Germinal center (tissue), 1 donor: ENCODE data around the gene LRFN2.

Experiments
- DNase-seq: peaks from one replicate; pipeline ENCODE4 v3.0.0; 2012; ENCODE audit warnings: mixed read lengths, low spot score

Gene LRFN2

DNA sequence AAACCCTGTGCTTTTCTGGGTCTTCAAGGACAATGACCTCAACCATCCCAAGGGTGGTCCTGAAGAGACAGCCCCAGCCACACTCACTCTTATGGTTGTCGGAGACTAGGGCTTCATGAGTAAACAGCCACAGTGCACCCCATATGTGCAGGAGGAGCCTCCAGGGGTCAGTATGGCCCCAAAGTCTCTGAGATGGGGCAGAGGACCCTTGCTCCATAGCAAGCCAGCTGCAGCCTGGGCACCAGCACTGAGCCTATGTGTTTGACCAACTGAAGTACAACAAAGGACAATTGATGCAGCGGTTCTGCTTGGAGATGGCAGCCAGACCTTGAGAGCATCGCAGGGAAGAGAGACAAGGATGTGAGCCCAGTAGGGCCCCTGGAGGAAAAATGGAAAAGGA lies 112.2 kb downstream of the LRFN2 start:
- DNase-seq = no peak

GRCh38 chr6:40473026-40473425 lies 114.1 kb downstream of the LRFN2 start:
- no peak for DNase-seq

- DNase-seq = no peak
Measured at GRCh38 chr6:40472353-40472752, 114.8 kb downstream of the LRFN2 start.

DNA sequence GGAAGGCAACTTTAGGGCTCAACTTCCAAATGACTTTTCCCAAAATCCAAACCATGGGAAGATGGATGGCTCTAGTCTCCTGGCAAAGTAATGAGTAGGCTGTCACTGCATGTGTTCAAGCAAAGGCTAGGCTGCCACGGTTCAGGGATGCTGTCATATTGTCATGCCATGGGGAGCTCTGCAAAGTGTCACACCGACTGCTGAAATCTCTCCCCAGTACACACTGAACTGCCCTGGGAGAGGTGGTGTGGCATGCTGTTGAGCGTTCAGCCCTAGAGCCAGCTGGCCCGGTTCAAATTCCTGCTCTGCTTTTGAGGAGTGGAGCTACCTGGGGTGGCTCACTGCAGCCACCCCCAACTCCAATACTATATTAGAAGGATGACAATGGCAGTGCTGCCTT lies 115.9 kb downstream of the LRFN2 start:
- no peak for DNase-seq

DNA sequence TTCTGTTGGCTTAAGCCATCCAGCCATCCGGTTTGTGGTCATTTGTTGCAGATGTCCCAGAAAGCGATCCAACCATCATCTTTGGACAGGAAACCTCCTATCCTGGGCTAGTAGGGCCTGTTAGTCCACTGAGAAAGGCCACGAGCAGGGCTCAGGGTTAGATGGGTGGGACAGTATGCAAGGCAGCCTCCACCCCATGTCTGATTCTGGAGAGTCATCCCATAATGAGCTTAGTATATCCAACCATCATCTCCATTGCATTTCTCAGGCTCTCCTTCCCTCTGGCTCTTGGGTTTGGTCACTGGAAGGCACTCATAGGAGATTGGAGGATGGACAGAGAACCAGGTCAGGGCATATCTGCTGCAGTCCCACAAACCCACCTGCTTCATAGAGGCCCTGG lies 117.8 kb downstream of the LRFN2 start:
- no peak for DNase-seq

DNA sequence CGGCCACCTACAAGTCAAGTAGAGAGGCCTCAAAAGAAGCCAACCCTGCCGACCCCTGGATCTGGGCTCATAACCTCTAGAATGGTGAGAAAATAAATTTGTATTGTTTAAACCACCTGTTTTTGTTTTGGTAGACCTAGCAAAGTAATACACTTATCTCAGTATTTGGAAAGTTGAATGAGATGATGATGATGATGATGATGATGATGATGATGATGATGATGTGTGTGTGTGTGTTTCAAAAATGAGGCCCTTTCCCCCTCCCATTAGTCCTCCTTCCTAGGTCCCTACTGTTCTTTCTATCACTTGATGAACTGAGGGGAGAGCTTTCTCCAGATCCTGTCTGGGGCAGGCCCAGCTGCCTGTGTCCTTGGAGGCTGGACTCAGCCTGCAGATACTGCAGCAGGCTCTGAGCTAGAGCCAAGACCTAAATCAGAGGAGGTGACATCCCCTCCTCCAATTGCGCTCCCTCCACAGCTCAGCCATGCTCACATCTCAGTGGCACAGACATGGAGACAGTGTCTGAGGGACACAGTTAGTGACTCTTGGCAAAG lies 120.1 kb downstream of the LRFN2 start:
- no peak for DNase-seq

- no peak for DNase-seq
Measured at GRCh38 chr6:40461643-40462042, 125.5 kb downstream of the LRFN2 start.

- no peak for DNase-seq
Measured at GRCh38 chr6:40460380-40460779, 126.8 kb downstream of the LRFN2 start.

- DNase-seq = no peak
Measured at GRCh38 chr6:40457261-40457660, 129.9 kb downstream of the LRFN2 start.

GRCh38 chr6:40456390-40457013 lies 130.7 kb downstream of the LRFN2 start:
- no peak for DNase-seq

- no peak for DNase-seq
Measured at GRCh38 chr6:40455686-40456389, 131.3 kb downstream of the LRFN2 start.

DNA sequence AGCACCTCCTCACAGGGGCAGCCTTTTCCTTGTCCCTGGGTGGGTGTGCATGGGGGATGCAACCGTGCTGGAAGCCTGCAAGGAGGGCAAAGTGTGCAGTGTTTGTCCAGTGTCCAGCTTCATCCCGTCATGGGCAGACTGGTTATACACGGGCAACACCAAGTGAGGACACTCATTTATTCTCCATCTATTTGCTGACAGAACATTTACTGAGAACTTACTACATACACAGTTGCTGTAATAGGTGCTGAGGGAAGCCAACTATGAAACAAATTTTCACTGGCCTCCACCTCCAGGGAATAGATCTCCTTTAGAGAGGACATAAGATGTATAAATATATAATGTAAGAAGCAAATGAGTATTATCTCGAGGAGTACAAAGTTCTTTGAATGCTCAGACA lies 136.7 kb downstream of the LRFN2 start:
- no peak for DNase-seq

- DNase-seq = no peak
Measured at GRCh38 chr6:40444811-40445210, 142.4 kb downstream of the LRFN2 start.

- DNase-seq = no peak
Measured at GRCh38 chr6:40444312-40444711, 142.9 kb downstream of the LRFN2 start.

DNA sequence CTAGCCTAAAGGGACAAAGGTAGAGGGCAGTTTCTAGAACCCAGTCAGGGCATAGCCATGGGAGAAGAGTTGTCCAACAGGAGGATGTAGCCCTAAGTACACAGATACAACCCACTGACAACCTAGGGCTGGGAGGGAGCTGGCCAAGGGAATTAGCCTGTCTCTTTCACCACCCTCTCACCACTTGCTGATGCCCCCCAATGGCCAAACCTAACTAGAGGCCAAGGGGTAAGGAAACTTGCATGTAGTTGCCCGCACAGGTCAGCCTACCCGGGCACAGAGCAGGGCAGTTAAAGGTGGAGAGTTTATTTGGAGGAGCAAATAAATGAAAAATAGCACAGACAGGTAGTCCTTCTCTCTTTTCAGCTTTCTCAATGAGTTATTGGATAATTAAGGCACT lies 143.3 kb downstream of the LRFN2 start:
- no peak for DNase-seq

DNA sequence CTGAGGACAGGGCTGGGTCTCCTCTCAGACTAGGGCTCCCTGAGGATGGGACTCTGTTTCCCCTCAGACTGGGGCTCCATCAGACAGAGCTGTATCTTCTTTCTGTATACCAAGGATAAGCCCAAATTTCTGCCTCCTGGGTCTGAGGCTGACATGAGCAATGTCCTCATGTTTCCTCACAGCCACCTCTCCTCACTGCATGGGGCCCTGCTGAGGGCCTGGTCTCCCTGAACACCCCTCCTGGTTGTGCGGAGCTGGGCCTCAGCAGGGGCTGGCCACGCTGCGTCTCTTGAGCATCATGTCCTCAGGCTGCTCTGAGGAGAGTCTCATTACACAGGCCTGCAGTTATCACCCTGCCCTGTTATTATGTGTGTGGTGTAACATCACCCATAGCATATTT lies 144.6 kb downstream of the LRFN2 start:
- no peak for DNase-seq

DNA sequence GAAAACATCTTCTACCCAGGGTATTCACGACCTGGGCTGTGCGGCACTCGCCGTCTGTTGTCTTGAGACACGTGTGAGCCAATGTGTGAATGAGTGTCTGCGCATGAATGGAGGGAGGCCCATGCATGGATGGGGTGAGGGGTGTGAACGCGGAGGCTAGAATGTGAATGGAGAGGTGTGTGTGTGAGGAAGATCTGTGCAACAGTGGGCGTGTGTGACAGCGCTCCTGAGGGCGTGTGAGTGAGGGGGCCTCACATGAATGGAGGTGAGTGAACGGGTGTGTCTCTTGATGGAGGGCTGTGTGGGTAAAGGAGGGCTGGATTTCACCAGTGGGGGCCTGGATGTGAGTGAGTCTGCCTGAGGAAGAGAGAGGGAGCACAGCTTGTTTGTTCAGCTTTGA lies 146.0 kb downstream of the LRFN2 start:
- DNase-seq = no peak

DNA sequence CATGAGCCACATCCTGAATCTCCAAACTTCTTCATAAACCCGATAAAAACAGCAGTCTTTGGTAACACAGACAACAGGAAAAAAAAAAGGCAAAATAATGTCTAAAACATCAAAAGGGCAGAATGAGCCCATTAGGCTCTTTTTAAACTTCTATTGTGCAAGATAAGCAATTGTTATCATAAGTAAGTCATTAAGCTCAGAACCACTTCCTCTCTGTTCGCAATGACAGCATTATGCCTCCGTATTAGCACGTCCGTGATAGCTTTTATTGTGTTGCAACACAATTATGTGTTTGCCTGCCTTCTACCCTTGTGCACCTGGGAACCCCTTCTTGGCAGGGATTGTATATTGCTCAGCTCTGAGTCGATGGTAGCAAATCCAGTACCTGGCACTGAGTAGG lies 147.1 kb downstream of the LRFN2 start:
- DNase-seq = no peak

DNA sequence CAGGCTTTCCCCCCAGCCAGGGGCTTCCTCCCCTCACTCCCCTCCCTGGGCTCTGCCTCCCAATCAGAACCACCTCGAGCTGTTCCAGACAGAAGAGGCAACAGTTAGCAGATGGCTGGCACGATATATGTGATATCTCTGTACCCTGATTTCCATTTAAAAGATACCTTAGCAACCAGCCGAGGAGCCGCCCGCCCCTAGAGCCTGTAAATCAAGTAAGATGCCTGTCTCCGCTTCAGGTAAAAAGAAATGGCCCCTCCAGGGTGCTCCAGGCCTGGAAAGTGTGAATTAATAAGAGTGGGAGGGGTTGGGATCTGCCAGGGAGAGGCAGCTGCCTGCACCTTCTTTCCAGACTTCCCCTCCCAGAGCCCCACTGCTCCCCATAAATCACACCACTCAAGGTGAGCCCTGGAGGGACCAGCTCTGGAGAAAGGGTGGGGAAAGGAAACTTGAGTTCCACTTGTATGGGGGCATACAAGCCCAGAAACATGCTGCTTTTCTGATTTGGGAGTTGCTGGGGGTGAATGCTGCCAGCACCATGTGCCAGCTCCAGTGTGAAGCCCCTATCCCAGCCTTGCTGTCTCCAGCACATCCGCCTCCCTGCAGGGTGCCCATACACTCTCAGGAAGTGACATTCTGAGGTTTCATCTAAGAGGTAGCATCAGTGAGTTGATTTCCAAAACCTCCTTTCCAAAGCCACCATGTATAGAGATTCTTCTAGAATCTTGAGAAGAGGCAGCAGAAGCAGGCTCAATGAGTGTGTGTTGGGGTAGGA lies 148.0 kb downstream of the LRFN2 start:
- DNase-seq = no peak

GRCh38 chr6:40438246-40438887 lies 148.8 kb downstream of the LRFN2 start:
- DNase-seq = no peak

- no peak for DNase-seq
Measured at GRCh38 chr6:40437631-40438030, 149.5 kb downstream of the LRFN2 start.
